ENCODE results near the gene HLA-A.

DNA sequence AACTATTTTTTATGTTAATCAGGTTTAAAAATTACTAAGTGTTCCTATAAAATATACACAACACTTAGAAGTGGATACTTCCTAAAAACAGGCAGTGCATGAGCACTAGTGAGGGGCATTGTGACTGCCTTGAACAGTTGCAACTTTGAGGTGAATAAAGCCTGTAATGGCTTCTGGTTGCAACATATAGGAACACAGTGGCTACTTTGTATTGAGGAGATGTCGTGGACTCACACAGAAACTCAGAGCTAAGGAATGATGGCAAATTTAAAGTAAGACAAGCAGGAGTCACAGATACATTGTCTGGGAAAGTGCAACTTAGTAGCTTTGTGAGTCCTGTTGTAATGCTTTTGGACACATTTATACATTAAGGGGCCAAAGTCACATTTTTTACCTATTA is 861 bp upstream of the HLA-A start:
- TF ChIP-seq POLR2A (IDR thresholded peaks at IDR 0.05) = no peak
- TF ChIP-seq, protein P1, sequence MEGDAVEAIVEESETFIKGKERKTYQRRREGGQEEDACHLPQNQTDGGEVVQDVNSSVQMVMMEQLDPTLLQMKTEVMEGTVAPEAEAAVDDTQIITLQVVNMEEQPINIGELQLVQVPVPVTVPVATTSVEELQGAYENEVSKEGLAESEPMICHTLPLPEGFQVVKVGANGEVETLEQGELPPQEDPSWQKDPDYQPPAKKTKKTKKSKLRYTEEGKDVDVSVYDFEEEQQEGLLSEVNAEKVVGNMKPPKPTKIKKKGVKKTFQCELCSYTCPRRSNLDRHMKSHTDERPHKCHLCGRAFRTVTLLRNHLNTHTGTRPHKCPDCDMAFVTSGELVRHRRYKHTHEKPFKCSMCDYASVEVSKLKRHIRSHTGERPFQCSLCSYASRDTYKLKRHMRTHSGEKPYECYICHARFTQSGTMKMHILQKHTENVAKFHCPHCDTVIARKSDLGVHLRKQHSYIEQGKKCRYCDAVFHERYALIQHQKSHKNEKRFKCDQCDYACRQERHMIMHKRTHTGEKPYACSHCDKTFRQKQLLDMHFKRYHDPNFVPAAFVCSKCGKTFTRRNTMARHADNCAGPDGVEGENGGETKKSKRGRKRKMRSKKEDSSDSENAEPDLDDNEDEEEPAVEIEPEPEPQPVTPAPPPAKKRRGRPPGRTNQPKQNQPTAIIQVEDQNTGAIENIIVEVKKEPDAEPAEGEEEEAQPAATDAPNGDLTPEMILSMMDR (IDR thresholded peaks at IDR 0.05) = no peak

All from right lobe of liver (tissue), 4 donors.